SK-N-SH (cell line): ENCODE results near the gene LRP6.
A peak's percentile ranks its signal among the peaks of the same experiment; 100 is the strongest.

Source experiments
- CTCF ChIP-seq: fragments of 200-600 bp; sonication (generic); IDR thresholded peaks from 2 replicates; pipeline ENCODE4 v1.6.1; 2017; ENCODE audit warnings: antibody characterized with exemption, mild to moderate bottlenecking, moderate library complexity
- EZH2phosphoT487 ChIP-seq: fragments of 200-600 bp; sonication (generic); IDR thresholded peaks from 2 replicates; pipeline ENCODE4 v1.6.1; 2017; ENCODE audit warnings: low read depth, mixed run types, mild to moderate bottlenecking, antibody characterized with exemption, moderate library complexity, borderline replicate concordance
- FOXJ3 ChIP-seq: sonication (generic); formaldehyde crosslinking; IDR thresholded peaks from 2 replicates; pipeline ENCODE4 v1.5.1; 2020; ENCODE audit warnings: mild to moderate bottlenecking, missing genetic modification reagents
- MAX ChIP-seq: IDR thresholded peaks from 2 replicates; pipeline ENCODE4 v1.4.0; 2012; ENCODE audit warnings: low read depth
- MEF2A ChIP-seq: IDR thresholded peaks from 2 replicates; pipeline ENCODE4 v1.4.0; 2012; ENCODE audit warnings: low read depth, borderline replicate concordance
- MXI1 ChIP-seq: IDR thresholded peaks from 2 replicates; pipeline ENCODE4 v1.6.1; 2012; ENCODE audit warnings: mild to moderate bottlenecking, low read depth, low read length, improper control_type of control experiment
- NFIC ChIP-seq: IDR thresholded peaks from 2 replicates; pipeline ENCODE4 v1.4.0; 2012; ENCODE audit warnings: borderline replicate concordance
- POLR2AphosphoS5 ChIP-seq: IDR thresholded peaks from 2 replicates; pipeline ENCODE4 v1.6.1; 2012; ENCODE audit warnings: low read depth, low read length
- RAD21 ChIP-seq: IDR thresholded peaks from 2 replicates; pipeline ENCODE4 v1.6.1; 2012; ENCODE audit warnings: mild to moderate bottlenecking, low read length
- RCOR1 ChIP-seq: fragments of 150-350 bp; IDR thresholded peaks from 2 replicates; pipeline ENCODE4 v1.6.1; 2017; ENCODE audit warnings: antibody characterized with exemption, low read length
- REST ChIP-seq: IDR thresholded peaks from 2 replicates; pipeline ENCODE4 v1.6.1; 2012; ENCODE audit warnings: mild to moderate bottlenecking, low read depth, low read length, moderate library complexity
- SIN3A ChIP-seq: IDR thresholded peaks from 2 replicates; pipeline ENCODE4 v1.6.1; 2012; ENCODE audit warnings: low read depth, mild to moderate bottlenecking, low read length, moderate library complexity, borderline replicate concordance

- TF ChIP-seq MEF2A (no peak), CTCF (no peak), SIN3A (no peak), MAX (no peak), RCOR1 (peak; percentile 85), POLR2AphosphoS5 (no peak), FOXJ3 (CRISPR knock-in tag) (peak; percentile 74; the same call in 1 of the 2 replicates), EZH2phosphoT487 (no peak), RAD21 (no peak; the same call in 1 of the 2 replicates), NFIC (no peak), MXI1 (no peak), REST (no peak)
Measured at GRCh38 chr12:12229556-12230092, 37.2 kb downstream of the LRP6 start.
